GM23338 (cell line): ENCODE measurements around the gene SLC30A1. TPM values are rescaled to one million over a fixed set of nuclear protein-coding genes. Genes with fewer than 3 reads are reported as not detected.

Source experiments
- ATAC-seq: fragments of 200-7000 bp; cut with Tn5 transposase; 3 replicates; pipeline ENCODE4 v1.9.1; 2020
- DNase-seq: peaks from one replicate; pipeline ENCODE4 v3.0.0-alpha.2; 2015; ENCODE audit warnings: low spot score
- H2AFZ ChIP-seq: fragments of 200-600 bp; sonication (generic); 2 replicates; pipeline ENCODE4 v1.8.0; 2016; ENCODE audit warnings: antibody characterized with exemption, mild to moderate bottlenecking, moderate library complexity
- H3F3A ChIP-seq: fragments of 200-600 bp; sonication (generic); replicated peaks from 2 replicates; pipeline ENCODE4 v1.8.0; 2017; ENCODE audit warnings: antibody characterized with exemption, mixed run types, low read depth
- H3K27ac ChIP-seq: fragments of 200-600 bp; sonication (generic); 2 replicates; pipeline ENCODE4 v1.6.1; 2016; ENCODE audit warnings: low read depth
- H3K27me3 ChIP-seq: fragments of 200-600 bp; sonication (generic); 2 replicates; pipeline ENCODE4 v1.8.0; 2016; ENCODE audit warnings: mild to moderate bottlenecking, mixed run types, moderate library complexity; ENCODE audit not compliant: insufficient read depth
- H3K36me3 ChIP-seq: fragments of 200-600 bp; sonication (generic); 2 replicates; pipeline ENCODE4 v1.8.0; 2016; ENCODE audit warnings: mild to moderate bottlenecking; ENCODE audit not compliant: insufficient read depth
- H3K4me1 ChIP-seq: fragments of 200-600 bp; sonication (generic); 2 replicates; pipeline ENCODE4 v1.8.0; 2016; ENCODE audit warnings: mild to moderate bottlenecking, moderate library complexity; ENCODE audit not compliant: insufficient read depth
- H3K4me2 ChIP-seq: fragments of 200-600 bp; sonication (generic); 2 replicates; pipeline ENCODE4 v1.7.1; 2017; ENCODE audit warnings: mixed run types
- H3K4me3 ChIP-seq: fragments of 200-600 bp; sonication (generic); 2 replicates; pipeline ENCODE4 v1.6.1; 2016; ENCODE audit warnings: mixed run types
- H3K79me2 ChIP-seq: fragments of 200-600 bp; sonication (generic); replicated peaks from 2 replicates; pipeline ENCODE4 v1.8.0; 2017; ENCODE audit warnings: mild to moderate bottlenecking; ENCODE audit not compliant: insufficient read depth
- H3K9me2 ChIP-seq: fragments of 200-600 bp; sonication (generic); 2 replicates; pipeline ENCODE4 v1.8.0; 2017; ENCODE audit not compliant: insufficient read depth
- H4K20me1 ChIP-seq: fragments of 200-600 bp; sonication (generic); replicated peaks from 2 replicates; pipeline ENCODE4 v1.8.0; 2017; ENCODE audit warnings: mild to moderate bottlenecking; ENCODE audit not compliant: insufficient read depth
- H3K27ac Mint-ChIP-seq: 2 replicates; pipeline ENCODE4 v1.8.0; 2020; ENCODE audit warnings: inconsistent platforms, mild to moderate bottlenecking, moderate library complexity, mixed read lengths
- H3K27me3 Mint-ChIP-seq: 3 replicates; pipeline ENCODE4 v1.8.0; 2022; ENCODE audit warnings: low read depth, mild to moderate bottlenecking, moderate library complexity, mixed read lengths, inconsistent platforms; ENCODE audit not compliant: insufficient read depth, poor library complexity
- H3K36me3 Mint-ChIP-seq: 3 replicates; pipeline ENCODE4 v1.8.0; 2021; ENCODE audit warnings: low read depth, mild to moderate bottlenecking, inconsistent platforms, moderate library complexity, mixed read lengths
- H3K4me1 Mint-ChIP-seq: 3 replicates; pipeline ENCODE4 v1.8.0; 2020; ENCODE audit warnings: mild to moderate bottlenecking, inconsistent platforms, mixed read lengths
- H3K4me3 Mint-ChIP-seq: 3 replicates; pipeline ENCODE4 v1.8.0; 2021; ENCODE audit warnings: moderate library complexity, mild to moderate bottlenecking, inconsistent platforms, mixed read lengths
- H3K9me3 Mint-ChIP-seq: 3 replicates; pipeline ENCODE4 v1.8.0; 2020; ENCODE audit warnings: moderate library complexity, mild to moderate bottlenecking, inconsistent platforms, mixed read lengths
- NANOG ChIP-seq: IDR thresholded peaks from 2 replicates; pipeline ENCODE4 v1.6.1; 2016; ENCODE audit warnings: antibody characterized with exemption, borderline replicate concordance
- STAT1 ChIP-seq: IDR thresholded peaks from one replicate; pipeline ENCODE4 v1.6.1; 2016; ENCODE audit warnings: antibody characterized with exemption; ENCODE audit not compliant: unreplicated experiment
- polyA plus RNA-seq: library from polyadenylated mRNA; unstranded; fragments of >200 nt; fragmentation: Nextera tagmentation; extraction: Ambion mirVana; gene quantifications from 2 replicates; pipeline ENCODE4 v1.2.1, GENCODE V29; 2016
- total RNA-seq: library from RNA; depleted of rRNA; stranded (reverse); fragments of >200 nt; shearing (Covaris generic); gene quantifications from 2 replicates; pipeline ENCODE4 v1.2.3, GENCODE V29; 2014; rRNA removed
- TF ChIP-seq, protein P1 (sequence below): IDR thresholded peaks from one replicate; pipeline ENCODE4 v1.6.1; 2018; ENCODE audit warnings: antibody characterized with exemption; ENCODE audit not compliant: unreplicated experiment

Gene SLC30A1
- total and polyA plus RNA-seq, 2 experiments from 2014 or later: 3.3 to 17.7 TPM

DNA sequence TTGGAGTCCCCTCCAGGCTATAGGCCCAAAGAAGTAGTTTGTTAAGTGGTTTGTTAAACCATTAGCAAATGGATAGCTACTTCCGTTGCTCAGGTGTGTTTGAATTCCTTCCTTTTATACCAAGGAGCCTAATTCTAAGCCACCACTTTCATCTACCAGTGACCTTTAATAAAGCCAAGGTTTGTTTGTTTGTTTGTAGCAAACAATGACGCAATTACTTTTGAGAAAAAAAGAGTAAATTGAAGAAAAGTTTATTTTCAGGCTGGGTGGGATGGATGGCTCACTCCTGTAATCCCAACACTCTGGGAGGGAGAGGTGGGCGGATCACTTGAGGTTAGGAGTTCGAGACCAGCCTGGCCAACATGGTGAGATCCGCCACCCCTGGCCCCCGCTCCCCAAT is 56.2 kb downstream of the SLC30A1 start:
- no peak overlapping the region for H3K27ac Mint-ChIP-seq
- no peak overlapping the region for H2AFZ ChIP-seq
- no peaks in the 10 kb centered on the region for H3F3A ChIP-seq
- no peak overlapping the region for H3K4me2 ChIP-seq
- ATAC-seq (no peak), DNase-seq (no peak)
- 0 out of 2 replicates have a peak, but pooled peaks cover 4% of the 10 kb centered on the region for H3K9me2 ChIP-seq
- peaks cover 9% of the 10 kb centered on the region for H3K4me1 Mint-ChIP-seq
- H3K27me3 Mint-ChIP-seq: peaks cover 5% of the 10 kb centered on the region
- H3K9me3 Mint-ChIP-seq: no peaks in the 10 kb centered on the region
- no peak overlapping the region for H3K4me3 Mint-ChIP-seq
- H3K27me3 ChIP-seq: no peaks in the 10 kb centered on the region
- no peaks in the 10 kb centered on the region for H3K36me3 ChIP-seq
- no peaks in the 10 kb centered on the region for H3K79me2 ChIP-seq
- TF ChIP-seq NANOG: 0 out of 2 replicates have a peak, but pooled peaks have one; percentile 18
- TF ChIP-seq STAT1: no peak
- TF ChIP-seq, protein P1, sequence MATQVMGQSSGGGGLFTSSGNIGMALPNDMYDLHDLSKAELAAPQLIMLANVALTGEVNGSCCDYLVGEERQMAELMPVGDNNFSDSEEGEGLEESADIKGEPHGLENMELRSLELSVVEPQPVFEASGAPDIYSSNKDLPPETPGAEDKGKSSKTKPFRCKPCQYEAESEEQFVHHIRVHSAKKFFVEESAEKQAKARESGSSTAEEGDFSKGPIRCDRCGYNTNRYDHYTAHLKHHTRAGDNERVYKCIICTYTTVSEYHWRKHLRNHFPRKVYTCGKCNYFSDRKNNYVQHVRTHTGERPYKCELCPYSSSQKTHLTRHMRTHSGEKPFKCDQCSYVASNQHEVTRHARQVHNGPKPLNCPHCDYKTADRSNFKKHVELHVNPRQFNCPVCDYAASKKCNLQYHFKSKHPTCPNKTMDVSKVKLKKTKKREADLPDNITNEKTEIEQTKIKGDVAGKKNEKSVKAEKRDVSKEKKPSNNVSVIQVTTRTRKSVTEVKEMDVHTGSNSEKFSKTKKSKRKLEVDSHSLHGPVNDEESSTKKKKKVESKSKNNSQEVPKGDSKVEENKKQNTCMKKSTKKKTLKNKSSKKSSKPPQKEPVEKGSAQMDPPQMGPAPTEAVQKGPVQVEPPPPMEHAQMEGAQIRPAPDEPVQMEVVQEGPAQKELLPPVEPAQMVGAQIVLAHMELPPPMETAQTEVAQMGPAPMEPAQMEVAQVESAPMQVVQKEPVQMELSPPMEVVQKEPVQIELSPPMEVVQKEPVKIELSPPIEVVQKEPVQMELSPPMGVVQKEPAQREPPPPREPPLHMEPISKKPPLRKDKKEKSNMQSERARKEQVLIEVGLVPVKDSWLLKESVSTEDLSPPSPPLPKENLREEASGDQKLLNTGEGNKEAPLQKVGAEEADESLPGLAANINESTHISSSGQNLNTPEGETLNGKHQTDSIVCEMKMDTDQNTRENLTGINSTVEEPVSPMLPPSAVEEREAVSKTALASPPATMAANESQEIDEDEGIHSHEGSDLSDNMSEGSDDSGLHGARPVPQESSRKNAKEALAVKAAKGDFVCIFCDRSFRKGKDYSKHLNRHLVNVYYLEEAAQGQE: no peak
- no peak overlapping the region for H3K27ac ChIP-seq
- H3K4me1 ChIP-seq: no peaks in the 10 kb centered on the region
- no peaks in the 10 kb centered on the region for H3K36me3 Mint-ChIP-seq
- no peak overlapping the region for H3K4me3 ChIP-seq
- no peaks in the 10 kb centered on the region for H4K20me1 ChIP-seq

Other genes with a start within 250 kb of the SLC30A1 start
- 0.10 and 0.23 TPM in 2 replicates for gene RD3, start 87.0 kb downstream of the SLC30A1 start, total RNA-seq
- not detected in 2 replicates for gene RD3, start 87.0 kb downstream of the SLC30A1 start, polyA plus RNA-seq
- 19.1 and 24.9 TPM in 2 replicates for gene NEK2, start 96.5 kb upstream of the SLC30A1 start, total RNA-seq
- 15.8 and 17.0 TPM in 2 replicates for gene NEK2, start 96.5 kb upstream of the SLC30A1 start, polyA plus RNA-seq